HTERT RPE-1 (cell line): ENCODE measurements around the gene CYB5B.

Experiments
- in situ Hi-C: fragments of 300-500 bp; cut with MboI; formaldehyde crosslinking; loops from 4 replicates; pipeline ENCODE4 v1.14.3; 2020; ENCODE audit warnings: low sequenced_read_pairs

The CYB5B gene

DNA sequence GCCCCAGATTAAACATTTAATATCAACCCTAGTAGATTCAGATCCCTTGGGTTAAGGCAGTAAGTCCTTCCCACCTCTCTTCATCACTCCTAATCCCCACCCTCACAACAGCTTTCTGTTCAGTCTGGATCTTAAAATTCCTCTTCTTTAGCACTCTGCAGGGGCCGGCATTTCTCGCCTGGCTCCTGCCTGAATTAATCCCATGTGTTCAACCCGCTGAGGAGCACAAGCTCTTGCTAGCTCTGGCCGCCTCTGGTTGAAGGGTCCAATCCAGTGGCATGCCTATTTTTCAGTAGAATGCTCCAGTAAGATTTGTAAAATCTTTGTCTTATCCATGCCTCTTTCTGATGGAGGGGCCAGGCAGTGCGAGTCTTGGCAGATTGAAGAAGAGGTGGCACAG, 59.2 kb downstream of the CYB5B start:
- in situ Hi-C loops = no loop called here

DNA sequence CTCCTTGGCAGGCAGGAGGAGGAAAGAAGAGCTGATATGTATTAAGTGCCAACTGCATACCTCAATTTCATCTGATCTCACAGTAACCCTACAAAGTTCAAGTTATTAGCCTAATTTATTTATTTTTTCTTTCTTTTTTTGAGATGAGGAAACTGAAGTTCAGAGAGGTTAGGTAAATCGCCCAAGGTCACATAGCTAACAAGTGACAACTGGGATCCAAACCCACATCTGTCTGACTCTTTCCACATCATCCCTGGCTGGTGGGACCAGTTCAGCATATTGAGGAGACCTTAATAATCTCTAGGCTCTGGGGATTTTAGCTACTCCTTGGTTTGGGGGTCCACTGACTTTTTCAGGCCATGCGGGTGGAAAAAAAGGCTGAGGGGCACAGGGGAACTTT, 60.9 kb downstream of the CYB5B start:
- in situ Hi-C loops = no loop called here

DNA sequence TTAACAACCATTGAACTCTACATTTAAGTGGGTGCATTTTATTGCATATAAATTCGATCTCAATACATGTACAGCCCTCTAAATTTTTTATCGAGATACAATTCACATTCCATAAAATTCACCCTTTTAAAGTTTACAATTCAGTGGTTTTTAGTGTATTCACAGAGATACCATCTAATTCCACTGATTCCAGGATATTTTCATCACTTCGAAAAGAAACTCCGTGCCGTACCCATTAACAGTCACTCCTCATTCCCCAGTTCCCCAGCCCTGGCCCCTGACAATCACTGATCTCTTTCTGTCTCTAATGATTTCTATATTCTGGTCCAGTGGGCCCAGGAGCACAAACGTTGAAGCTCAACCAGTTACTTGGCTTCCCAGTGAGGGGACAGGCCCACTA, 61.4 kb downstream of the CYB5B start:
- in situ Hi-C loops = no loop called here

DNA sequence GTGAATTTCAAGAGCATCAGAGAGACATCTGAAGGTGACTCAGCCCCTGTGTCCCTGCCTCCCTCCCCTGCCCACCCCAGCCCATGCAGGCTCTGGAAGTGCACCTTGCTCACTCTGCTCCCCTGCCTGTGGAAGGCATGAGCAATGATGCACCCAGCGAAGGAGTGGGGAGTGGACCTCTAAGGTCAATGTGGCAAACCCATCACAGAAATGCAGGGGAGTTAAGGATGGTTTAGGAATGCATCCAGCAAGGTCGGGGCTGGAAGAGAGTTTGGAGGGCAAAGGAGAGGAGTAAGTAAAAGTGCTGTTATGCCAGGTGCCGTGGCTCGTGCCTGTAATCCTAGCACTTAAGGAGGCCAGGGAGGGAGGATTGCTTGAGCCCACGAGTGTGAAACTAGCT, 61.9 kb downstream of the CYB5B start:
- in situ Hi-C loops = no loop called here

DNA sequence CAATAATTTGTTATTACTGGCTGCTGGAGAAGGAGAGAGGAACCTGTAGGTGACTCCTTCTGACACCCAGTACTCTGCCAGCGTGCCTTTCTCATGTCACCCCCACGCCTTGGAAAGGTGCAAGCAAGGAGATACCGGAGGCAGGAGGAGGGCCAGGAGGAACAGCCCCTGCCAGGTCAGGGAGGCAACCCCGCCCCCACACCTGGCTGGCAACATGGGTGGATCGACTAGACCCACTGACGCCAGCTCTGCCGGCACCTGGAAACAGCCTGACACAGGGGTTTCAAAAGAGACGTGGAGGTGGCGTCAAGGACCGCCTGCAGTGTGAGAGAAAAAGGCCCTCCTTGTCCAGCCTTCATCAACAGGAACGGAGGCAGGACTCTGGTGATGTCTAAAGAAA, 62.3 kb downstream of the CYB5B start:
- in situ Hi-C loops = no loop called here

DNA sequence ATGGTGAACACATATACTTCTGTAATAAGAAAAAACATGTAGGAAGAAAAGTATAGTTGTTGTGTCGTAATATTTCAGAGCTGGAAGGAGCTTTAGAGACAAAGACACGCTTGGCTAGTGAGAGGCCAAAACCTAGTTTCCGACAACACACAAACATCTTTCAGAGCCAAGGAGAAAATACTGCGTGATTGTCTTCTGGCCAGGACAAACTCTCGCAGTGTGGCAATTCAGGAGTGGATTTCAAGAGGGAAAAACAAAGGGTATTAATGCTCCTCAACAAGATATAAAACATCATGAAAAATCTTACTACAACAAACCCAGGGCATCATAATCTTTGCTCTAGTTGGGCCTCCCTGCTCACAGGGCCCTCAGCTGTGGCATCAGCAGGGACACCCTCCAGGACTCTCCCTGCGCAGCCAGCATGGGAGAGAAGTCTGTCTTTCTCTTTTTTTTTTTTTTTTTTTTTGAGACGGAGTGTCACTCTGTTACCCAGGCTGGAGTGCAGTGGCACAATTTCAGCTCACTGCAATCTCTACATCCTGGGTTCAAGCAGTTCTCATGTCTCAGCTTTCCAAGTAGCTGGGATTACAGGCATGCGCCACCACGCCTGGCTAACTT, 66.4 kb downstream of the CYB5B start:
- in situ Hi-C loops = no loop called here

- in situ Hi-C loops = no loop called here
Measured at GRCh38 chr16:69494991-69495392, 70.6 kb downstream of the CYB5B start.

- in situ Hi-C loops = no loop called here
Measured at GRCh38 chr16:69495821-69496220, 71.4 kb downstream of the CYB5B start.

GRCh38 chr16:69496376-69496775, 72.0 kb downstream of the CYB5B start:
- in situ Hi-C loops = no loop called here

DNA sequence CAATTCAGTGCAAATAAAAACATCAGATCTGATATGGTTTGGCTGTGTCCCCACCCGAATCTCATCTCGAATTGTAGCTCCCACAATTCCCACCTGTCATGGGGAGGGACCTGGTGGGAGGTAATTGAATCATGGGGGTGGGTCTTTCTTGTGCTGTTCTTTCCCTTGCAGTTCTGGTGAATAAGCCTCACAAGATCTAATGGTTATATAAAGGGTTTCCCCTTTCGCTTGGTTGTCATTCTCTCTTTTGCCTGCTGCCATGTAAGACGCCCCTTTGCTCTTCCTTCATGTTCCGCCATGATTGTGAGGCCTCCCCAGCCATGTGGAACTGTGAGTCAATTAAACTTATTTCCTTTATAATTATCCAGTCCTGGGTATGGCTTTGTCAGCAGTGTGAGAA, 72.5 kb downstream of the CYB5B start:
- in situ Hi-C loops = no loop called here

GRCh38 chr16:69497876-69498596, 73.6 kb downstream of the CYB5B start:
- in situ Hi-C loops = no loop called here

DNA sequence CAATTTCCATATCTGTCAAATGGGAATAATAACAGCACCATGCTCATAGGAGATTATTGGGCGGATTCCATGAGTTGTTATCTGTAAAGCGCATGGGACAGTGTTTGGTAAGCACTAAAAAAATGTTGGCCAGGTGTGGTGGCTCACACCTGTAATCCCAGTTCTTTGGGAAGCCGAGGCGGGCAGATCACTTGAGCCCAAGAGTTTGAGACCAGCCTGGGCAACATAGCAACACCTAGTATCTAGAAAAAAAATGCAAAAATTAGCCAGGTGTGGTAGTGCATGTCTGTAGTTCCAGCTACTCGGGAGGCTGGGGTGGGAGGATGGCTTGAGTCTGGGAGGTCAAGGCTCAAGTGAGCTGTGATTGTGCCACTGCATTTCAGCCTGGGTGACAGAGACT, 74.5 kb downstream of the CYB5B start:
- in situ Hi-C loops = no loop called here

DNA sequence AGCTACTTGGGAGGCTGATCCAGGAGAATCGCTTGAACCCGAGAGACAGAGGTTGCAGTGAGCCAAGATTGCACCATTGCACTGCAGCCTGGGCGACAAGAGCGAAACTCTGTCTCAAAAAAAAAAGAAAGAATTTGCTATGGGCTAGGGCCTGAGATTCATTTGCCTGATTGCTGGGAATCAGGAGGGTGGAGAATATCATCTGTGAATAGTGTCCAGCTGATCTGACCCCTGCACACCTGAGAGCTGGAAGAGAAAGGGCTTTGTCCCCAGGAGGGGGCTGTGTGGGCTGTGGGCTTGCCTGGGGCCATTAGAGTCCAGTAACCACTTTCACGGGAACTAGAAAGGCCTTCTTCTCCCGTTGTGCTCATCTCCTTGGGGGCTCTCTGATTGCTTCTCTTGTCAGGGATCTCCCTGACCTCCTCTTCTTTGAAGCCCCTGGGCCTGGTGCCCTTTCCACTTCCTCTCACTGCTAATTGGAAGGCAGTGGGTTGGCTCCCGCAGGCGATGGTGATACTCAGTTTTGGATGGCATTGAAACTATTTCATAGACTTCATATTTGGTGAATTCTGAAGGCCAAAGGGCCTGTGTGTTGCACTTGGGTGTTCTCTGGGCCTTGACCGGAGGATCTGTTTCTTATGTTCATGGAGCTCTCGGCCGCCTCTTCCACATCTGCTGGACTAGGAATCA, 75.3 kb downstream of the CYB5B start:
- in situ Hi-C loops = no loop called here

- in situ Hi-C loops = no loop called here
Measured at GRCh38 chr16:69500496-69500895, 76.1 kb downstream of the CYB5B start.

GRCh38 chr16:69501956-69502745, 77.7 kb downstream of the CYB5B start:
- in situ Hi-C loops = no loop called here

- in situ Hi-C loops = no loop called here
Measured at GRCh38 chr16:69503244-69503643, 78.8 kb downstream of the CYB5B start.

GRCh38 chr16:69508033-69508755, 83.8 kb downstream of the CYB5B start:
- in situ Hi-C loops = no loop called here

DNA sequence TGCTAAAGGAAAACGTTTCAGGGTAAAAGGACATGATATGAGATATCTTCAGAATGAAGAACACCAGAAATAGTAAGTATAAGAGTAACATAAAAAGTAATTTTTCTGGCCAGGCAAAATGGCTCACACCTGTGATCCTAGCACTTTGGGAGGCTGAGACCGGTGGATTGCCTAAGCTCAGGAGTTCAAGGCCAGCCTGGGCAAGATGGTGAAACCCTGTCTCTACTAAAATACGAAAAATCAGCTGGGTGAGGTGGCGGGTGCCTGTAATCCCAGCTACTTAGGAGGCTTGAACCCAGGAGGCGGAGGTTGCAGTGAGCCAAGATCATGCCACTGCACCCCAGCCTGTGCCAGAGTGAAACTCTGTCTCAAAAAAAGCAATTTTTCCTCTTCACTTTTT, 84.7 kb downstream of the CYB5B start:
- in situ Hi-C loops = no loop called here

DNA sequence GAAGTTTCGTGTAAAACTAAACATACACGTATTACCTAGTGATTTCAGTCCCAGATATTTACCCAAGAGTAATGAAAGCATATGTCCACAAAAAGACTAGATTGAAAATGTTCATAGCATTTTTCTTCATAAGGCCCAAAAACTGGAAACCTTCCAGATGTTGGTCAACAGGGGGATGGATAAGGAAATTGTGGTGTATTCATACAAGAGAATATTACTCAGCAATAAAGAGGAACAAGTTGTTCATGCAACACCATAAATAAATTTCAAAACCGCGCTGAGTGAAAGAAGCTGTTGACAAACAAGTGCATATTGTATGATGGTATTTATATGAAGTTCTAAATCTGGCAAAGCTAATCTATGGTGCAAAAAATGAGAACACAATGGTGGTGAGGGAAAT, 87.2 kb downstream of the CYB5B start:
- in situ Hi-C loops = no loop called here

GRCh38 chr16:69513180-69513966, 89.0 kb downstream of the CYB5B start:
- in situ Hi-C loops = no loop called here
